DMS153 (cell line): ENCODE results near the gene HIPK2.

Experiments
- DNase-seq: peaks from one replicate; lab custom pipeline; 2025; lab: John Stamatoyannopoulos, UW

HIPK2 gene

DNA sequence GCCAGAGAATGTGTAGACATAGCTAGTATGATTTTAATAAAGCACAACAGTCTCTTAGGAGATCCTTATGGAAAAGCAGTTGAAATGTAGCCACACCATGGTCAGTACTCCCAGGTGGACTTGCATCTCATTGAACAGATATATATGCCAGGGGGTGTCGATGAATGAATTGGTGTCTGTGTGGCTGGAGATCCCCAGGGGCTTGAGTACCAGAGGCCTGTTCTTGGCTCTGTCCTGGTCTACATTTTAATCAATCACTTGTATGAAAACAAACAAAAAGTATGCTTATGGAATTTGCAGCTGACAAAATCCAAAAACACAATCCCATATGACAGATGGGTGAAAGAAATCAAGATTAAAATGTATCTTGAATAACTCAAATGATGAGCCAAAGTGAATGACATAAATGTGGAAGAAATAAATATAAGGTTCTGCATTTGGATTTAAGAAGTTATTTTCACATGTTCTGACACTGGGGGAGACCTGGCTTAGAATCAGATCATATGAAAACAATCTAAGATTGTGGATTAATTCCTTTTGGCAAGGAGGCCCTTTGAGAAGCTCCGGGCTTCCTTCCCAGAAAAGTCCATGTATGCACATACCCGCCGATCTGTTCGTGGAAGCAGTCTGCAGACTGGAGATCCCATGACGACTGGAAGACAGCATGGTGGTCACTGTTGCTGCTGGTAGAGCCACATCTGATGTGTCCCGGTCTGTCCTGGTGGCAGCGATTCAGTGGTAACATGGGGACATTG lies 238.7 kb downstream of the HIPK2 start:
- no peak for DNase-seq

DNA sequence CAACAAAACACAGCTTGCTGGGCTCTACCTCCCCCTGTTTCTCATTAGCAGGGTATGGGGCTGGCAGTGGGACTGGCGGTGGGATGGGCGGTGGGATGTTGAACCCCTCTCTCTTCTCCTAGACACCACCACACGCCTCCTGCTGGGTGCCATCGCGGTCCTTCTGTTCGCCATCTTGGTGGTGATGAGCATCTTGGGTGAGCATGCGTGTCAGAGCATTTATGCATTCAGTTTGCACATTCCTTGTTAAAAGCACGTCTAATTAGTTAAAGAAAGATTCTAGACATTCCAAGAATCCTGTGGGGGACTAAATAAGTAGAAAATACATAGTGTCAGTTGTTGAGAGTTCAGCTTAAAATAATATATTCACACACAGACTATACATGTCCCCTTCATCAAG lies 241.6 kb downstream of the HIPK2 start:
- DNase-seq = no peak

DNA sequence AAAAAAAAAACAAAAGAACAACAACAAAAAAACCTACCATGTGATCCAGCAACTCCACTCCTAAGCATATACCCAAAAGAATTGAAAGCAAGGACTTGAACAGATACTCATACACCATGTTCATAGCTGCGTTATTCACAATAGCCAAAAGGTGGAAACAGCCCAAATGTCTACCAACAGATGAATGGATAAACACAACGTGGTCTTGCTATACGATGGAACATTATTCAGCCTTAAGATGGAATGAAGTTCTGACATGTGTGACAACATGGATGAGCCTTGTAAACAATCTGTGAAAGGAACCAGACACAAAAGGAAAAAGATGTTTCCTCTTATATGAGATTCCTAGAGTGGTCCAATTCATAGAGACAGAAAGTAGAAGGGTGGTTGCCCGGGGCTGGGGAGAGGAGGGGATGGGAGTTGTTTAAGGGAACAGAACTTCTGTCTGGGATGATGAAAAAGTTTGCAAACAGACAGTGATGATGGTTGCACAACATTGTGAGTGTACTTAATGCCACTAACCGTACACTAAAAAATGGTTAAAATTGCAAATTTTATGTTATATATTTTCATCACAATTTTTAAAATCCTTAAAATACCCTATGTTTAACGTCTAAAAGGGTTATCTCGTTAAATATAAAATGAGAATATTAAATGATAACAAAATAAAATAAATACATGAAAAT lies 242.7 kb downstream of the HIPK2 start:
- no peak for DNase-seq

DNA sequence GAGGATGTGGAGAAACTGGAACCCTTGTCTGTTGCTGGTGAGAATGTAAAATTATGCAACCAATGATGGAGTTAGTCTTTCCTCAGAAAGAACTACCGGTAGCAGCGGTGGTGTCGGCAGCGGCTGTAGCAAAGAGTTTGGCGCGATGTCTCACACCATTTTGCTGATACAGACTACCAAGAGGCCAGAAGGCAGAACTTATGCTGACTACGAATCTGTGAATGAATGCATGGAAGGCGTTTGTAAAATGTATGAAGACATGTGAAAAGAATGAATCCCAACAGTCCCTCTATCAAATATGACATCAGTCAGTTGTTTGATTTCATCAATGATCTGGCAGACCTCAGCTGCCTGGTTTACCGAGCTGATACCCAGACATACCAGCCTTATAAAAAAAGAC lies 243.7 kb downstream of the HIPK2 start:
- DNase-seq = no peak

DNA sequence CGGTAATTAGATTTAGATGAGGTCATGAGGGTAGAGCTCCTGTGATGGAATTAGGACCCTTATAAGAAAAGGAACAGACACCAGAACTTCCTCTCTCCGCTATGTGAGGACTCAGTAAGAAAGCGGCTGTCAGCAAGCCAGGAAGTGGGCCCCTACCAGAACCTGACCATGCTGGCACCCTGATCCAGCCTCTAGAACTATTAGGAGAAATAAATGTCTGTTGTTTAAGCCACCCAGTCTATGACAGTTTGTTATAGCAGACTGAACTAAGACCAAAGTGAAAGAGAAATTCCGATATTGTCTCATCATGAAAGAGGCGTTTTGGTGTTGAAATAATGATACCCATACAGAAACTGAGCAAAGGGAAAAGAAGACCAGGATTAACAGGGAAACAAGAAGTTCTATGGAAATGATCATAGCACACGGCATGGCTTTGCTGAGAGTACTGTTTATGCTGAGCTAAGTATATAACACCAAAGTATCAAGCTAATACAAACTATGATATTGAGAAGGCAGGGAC lies 245.1 kb downstream of the HIPK2 start:
- no peak for DNase-seq

DNA sequence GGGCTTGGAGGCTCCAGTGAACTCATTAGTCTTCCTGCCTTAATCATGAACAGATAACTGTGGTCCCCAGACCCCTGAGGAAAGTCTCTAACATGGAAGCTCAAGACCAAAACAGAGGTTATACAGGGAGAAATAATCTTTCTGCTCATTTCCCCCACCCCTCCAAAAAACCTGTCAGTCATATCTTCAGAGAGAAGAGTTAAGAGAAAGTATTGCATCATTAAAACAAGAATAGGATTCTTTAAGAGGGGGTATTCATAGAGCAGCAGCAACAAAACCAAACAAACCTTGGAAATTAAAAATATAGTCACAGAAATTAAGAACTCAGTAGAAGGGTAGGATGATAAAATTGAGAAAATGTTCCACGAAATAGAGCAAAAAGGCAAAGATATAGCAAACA lies 246.7 kb downstream of the HIPK2 start:
- DNase-seq = no peak

DNA sequence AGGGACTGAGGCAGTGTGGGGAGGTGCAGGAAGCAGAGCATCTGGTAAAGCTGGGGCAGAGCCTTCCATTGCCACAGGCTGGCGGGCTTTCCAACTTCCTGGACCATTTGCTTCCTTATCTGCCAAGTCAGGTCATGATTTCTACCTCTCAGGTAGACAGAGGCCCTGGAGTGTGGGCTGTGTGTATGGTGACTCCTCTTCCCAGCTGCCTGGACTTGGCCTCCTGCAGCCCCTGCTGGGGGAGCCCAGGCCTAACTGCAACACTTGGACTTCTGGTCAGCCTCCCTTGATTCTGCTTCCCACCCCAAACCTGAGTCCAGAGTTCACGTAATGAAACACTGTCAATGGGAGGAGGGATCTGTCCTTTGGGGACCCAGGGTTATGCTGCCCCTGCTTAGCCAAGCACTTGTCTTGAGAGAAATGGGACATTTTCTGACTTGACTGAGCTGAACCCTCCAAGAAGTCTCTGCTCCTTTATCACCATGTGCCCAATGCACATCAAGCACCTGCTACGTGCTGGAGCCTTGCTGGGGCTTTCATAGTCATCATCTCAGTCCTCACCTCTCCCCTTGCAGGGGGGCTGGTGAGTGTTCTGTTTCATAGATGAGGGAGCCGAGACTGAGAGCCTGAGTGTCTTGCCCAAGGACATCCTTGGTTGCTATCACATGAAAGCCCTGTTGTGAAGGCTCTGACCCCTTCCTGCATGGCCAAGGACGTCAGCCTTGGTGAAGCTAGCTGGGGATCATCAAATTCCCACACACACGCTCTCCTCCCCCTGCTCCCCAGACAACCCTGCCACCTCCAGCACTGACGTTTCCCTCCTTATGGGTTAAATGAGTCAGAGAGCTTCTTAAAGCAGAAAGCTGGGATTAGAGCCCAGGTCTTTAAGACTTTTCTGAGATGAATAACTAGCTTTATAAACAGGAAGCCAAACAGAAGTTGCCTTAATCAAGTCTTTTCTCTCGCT lies 250.9 kb downstream of the HIPK2 start:
- peak; percentile 1 for DNase-seq

DNA sequence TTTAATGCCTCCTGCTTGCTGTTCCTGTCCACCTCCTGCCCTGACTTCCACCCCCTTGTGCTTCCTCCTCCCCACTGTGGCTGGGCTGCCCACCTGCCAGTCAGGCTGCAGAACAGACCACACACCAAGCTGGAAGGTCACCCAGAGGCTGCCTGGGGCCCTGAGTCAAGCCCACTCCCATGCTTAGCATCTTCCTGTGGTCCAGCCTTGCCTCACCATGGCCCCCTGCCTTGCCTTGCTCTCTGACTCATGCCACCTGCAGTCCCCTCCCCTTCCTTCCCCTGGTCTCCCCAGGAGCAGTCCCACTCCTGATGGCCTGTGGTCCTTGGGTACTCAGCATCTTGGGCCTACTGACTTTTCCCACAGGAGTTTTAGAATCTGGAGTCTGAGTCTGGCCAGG lies 252.0 kb downstream of the HIPK2 start:
- no peak for DNase-seq

DNA sequence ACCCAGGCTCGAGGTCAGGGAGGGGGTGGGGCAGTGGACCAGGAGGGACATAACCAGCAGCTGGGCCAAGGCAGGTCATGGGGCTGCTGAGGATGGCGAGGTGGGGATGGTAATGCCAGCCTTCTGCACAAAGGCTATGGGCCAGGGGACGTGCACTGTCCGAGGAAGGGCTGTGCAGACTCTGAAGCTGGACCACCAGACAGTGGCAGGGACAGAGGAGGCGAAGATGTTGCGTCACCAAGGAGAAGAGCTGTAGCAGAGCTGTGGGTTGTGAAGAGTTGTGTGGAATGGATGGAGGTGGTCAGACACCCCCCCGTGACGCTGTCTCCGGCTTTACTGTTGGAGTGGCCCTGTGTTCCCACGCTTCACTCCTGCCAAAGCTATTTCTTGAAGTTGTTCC lies 252.6 kb downstream of the HIPK2 start:
- DNase-seq = no peak

DNA sequence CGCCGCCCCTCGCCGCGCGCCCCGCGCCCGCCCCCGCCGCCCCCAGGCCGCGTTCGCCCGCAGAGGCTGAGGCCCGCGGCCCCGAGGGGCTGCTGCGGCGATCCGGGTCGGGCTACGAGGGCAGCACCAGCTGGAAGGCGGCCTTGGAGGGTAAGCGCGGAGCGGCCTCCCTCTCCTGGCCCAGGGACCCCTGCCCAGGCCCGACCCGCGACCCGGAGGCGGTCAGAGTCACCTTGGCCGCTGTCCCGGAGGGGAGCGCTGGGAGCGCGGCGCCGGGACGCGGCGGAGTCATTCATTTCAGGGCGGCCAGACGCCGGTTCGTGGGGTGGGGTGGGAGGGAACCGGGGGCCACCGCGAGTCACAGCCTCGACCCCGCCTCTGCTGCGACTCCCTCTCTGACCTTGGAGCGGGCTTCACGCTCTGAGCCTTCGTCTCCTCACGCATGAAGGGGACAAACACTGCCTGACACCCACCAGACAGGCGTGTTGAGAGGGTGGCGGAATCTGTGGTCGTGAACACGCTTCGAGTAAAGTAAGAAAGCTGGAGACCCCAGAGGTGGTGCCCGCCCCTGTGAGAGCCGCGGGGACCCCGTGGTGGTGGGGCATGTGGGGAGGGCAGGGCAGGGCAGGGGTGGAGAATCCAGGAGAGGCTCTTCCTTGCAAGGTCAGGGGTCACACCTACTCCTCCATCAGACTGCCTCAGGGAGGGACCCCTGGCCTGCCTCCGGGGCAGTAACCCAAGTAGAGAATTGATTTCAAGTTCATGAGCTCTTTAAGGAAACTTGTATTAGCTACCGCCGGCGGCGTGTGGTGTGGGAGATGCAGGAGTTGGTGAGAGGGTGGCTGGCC lies 253.6 kb downstream of the HIPK2 start:
- DNase-seq = no peak

DNA sequence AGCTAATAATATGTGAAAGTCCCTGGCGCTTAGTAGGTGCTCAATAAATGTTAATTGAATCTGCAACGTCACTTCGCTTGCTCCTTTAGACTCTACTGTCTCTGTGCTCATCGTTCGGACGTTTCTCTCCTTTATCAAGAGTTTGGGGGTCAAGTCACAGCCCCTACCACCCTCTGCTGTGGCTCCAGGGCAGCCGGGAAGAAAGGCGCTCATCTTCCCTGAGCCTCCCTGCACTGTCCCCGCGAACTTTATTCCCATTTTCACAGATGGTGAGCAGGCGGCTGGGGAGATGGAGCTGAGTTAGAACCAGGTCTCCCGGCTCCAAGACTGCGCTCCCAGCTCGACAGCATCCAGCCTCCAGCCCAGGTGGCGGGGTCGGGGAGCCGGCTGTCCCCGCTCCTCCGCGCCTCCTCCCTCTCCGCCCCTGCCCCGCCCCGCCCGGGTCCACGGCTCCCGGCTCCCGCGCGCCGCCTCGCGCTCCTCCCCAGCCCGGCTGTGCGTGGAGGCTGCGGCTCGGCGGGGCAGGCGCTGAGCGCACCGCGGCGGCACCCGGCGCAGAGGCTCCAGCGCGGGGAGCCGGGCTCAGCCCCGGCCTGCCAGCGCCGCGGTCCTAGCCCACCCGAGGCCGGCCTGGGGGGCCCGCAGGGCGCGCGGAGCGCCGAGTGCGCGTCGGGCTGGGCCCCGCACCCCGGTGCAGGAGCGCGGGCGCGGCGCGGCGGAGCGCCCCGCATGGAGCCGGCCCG lies 254.4 kb downstream of the HIPK2 start, which contains the start of gene CLEC2L:
Gene CLEC2L (plus strand): TSS at position 487 of the 743 bp plus-strand sequence. CDS start 243 bp downstream, at position 730.
- DNase-seq = no peak

DNA sequence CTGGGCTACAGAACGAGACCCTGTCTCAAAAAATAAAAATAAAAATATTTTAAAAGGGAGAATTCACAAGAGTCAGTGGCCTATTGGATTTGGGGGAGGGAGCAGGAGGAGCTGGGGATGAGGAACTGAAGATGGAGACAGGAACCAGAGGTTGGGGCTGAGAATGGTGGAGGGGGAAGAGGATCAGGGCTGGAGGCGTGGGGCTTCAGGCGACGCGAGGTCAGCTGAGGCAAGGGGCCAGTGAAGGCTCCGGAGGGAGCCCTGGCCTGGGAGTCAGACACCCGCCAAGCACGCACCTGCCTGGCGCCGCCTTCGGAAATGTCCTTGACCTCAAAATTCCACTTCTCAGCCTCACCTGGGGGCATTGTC lies 255.0 kb downstream of the HIPK2 start:
- no peak for DNase-seq

DNA sequence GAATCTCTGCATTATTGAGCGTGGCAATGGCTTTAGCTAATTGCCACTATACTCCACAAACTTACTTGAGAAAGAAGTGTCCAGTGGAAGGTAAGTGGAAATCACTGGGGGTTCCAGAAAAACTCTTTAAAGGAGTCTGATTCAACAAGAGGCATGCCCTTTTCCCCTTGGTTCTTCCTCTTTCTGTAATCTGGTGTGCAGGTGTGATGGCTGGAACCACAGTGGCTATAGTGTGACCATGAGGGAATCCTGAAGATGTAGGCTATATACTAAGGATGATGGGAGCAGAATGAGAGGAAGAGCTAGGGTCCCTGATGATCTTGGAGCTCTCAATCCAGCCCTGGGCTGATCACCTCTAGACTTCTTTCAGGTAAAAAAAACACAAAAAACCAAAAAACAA lies 256.4 kb downstream of the HIPK2 start:
- no peak for DNase-seq

DNA sequence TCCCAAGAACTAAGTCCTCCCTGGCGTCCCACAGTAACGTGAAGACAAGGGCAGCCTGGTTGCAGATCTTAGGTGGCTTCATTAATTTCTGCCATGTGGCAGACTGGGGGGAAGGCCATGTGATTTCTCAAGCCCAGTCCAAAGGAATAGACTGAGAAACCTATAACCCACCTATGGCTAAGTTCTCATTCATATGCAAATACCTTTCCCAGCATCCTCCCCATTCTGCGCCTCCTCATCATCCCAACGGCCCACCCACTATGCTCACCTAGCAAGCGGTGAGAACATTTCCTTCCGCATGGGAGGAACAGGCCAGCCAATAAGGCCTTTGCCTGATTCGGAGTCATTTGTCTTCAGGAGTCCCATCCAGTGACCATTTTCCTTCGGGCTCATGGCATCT lies 262.5 kb downstream of the HIPK2 start:
- no peak for DNase-seq
